ENCODE data around the gene MMD2.

The MMD2 gene

DNA sequence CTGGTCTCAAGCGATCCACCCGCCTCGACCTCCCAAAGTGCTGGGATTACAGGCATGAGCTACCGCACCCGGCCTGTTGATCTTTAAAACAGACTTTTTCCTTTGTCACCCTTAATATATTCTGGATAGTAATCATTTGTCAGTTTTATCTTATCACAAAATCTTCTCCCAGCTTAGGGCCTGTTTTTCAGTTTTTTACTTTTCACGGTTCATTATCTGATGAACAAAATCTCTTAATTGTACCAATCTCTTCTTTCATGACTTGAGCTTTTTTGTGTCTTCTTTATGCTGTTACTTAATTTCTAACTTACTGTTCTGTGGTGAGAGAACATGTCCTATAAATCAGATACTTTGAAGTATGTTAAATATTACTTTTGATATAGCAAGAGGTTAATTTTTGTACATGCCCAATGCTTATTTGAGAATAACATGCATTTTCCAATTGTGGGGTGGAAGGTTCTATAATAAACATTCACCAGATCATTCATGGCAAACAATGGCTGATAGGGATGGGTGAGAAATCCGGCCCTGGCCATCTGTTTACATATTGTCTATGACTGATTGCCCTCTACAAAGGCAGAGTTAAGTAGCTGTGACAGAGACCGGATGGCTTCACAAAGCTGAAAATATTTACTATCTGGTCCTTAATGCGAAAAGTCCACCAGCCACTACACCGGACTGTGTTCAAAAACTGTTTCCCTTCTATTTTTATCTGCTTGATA lies 102.5 kb downstream of the MMD2 start:
- H3K4me1 ChIP-seq (ENCODE audit: control insufficient read depth in 2 of 2, insufficient read depth in 2 of 2, low read length in 2 of 2): no peaks in the 10 kb centered on the region
- H3K4me3 ChIP-seq (ENCODE audit: low read length in 2 of 2): no peak overlapping the region
- H3K9ac ChIP-seq (ENCODE audit: low read depth in 1 of 2, low read length in 2 of 2): no peak overlapping the region
- H3K27me3 ChIP-seq (ENCODE audit: control insufficient read depth in 2 of 2, insufficient read depth in 2 of 2, low read length in 2 of 2): no peaks in the 10 kb centered on the region
- peaks cover 0 to 2% of the 10 kb centered on the region in 2 donors for H3K9me3 ChIP-seq (ENCODE audit: control insufficient read depth in 2 of 2, low read length in 2 of 2)
- no peaks in the 10 kb centered on the region for H3K36me3 ChIP-seq (ENCODE audit: control insufficient read depth in 2 of 2, insufficient read depth in 2 of 2, low read length in 2 of 2)
- no peak overlapping the region for H3K27ac ChIP-seq (ENCODE audit: low read depth in 2 of 2, low read length in 2 of 2)
